ENCODE results near the gene FAM111B.

DNA sequence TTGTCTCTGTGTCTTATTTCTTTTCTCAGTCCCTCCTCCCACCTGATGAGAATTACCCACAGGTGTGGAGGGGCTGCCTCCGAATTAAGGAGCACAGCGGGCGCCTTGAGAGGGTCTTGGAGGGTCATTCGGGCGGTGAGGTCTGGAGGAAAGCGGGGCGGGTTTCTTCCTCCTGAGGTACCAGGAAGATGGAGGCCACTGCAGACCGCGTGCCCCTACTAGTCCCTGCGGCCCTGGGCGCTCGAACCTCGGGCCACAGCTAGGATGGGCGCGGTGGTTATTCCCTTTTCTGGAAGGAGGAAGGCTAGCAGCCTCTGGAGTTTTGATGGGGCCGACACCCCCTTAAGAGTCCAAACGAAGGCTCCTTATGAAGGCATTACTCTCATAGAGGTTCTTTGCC, 30.2 kb downstream of the FAM111B start:
- no peak for TF ChIP-seq POLR2A (IDR thresholded peaks at IDR 0.05)
- TF ChIP-seq, protein P1, sequence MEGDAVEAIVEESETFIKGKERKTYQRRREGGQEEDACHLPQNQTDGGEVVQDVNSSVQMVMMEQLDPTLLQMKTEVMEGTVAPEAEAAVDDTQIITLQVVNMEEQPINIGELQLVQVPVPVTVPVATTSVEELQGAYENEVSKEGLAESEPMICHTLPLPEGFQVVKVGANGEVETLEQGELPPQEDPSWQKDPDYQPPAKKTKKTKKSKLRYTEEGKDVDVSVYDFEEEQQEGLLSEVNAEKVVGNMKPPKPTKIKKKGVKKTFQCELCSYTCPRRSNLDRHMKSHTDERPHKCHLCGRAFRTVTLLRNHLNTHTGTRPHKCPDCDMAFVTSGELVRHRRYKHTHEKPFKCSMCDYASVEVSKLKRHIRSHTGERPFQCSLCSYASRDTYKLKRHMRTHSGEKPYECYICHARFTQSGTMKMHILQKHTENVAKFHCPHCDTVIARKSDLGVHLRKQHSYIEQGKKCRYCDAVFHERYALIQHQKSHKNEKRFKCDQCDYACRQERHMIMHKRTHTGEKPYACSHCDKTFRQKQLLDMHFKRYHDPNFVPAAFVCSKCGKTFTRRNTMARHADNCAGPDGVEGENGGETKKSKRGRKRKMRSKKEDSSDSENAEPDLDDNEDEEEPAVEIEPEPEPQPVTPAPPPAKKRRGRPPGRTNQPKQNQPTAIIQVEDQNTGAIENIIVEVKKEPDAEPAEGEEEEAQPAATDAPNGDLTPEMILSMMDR (IDR thresholded peaks at IDR 0.05) = no peak
